Muscle layer of duodenum (tissue), 2 donors: ENCODE results near the gene TXNRD2.

Experiments used
- H3K27ac ChIP-seq: one replicate; pipeline ENCODE4 v1.7.0; 2013; ENCODE audit warnings: mild to moderate bottlenecking, low read length
- H3K27me3 ChIP-seq: one replicate; pipeline ENCODE4 v1.7.0; 2013; ENCODE audit warnings: low read depth, mild to moderate bottlenecking, control low read depth, low read length
- H3K36me3 ChIP-seq, 2 donors: one replicate each; pipeline ENCODE4 v1.7.0; 2013; ENCODE audit warnings: low read length in 2 of 2, control low read depth in 1 of 2, mild to moderate bottlenecking in 1 of 2; ENCODE audit not compliant: insufficient read depth in 2 of 2, control insufficient read depth in 1 of 2
- H3K4me1 ChIP-seq, 2 donors: one replicate each; pipeline ENCODE4 v1.7.0; 2013; ENCODE audit warnings: low read length in 2 of 2, mild to moderate bottlenecking in 2 of 2, control low read depth in 1 of 2, moderate library complexity in 1 of 2; ENCODE audit not compliant: insufficient read depth in 2 of 2, control insufficient read depth in 1 of 2
- H3K4me3 ChIP-seq, 2 donors: one replicate each; pipeline ENCODE4 v1.7.0; 2013; ENCODE audit warnings: low read length in 2 of 2, low read depth in 1 of 2, mild to moderate bottlenecking in 1 of 2
- H3K9me3 ChIP-seq, 2 donors: one replicate each; pipeline ENCODE4 v1.7.0; 2013; ENCODE audit warnings: low read length in 2 of 2, control low read depth in 1 of 2, mild to moderate bottlenecking in 1 of 2; ENCODE audit not compliant: control insufficient read depth in 1 of 2
- donor health status: healthy.

Gene TXNRD2

DNA sequence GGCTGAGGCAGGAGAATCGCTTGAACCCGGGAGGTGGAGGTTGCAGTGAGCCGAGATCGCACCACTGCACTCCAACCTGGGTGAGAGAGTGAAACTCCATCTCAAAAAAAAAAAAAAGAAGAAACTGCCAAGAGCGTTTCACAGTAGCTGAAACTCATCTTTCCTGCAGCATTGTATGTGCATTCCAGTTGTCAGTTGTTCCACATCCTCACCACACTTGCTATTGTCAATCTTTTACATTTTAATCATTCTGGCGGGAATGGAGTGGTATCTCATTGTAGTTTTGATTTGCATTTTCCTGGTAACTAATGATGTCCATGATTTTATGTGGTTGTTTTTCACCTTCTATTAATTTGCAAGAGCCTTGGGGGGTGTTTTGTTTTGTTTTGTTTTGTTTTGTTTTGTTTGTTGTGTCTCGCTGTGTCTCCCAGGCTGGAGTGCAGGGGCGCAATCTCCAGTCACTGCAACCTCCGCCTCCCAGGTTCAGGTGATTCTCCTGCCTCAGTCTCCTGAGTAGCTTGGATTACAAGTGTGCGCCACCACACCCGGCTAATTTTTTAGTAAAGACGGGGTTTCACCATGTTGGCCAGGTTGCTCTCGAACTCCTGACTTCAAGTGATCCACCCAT, 78.9 kb downstream of the TXNRD2 start:
- Histone ChIP-seq H3K36me3 (no peaks in the 10 kb centered on the region), H3K4me1 (no peaks in the 10 kb centered on the region), H3K4me3 (no peak overlapping the region), H3K27ac (no peak overlapping the region), H3K27me3 (no peaks in the 10 kb centered on the region), H3K9me3 (no peaks in the 10 kb centered on the region)

GRCh38 chr22:19859861-19860510, 81.6 kb downstream of the TXNRD2 start:
- Histone ChIP-seq H3K9me3 (no peaks in the 10 kb centered on the region), H3K4me3 (no peak overlapping the region), H3K27me3 (no peaks in the 10 kb centered on the region), H3K4me1 (peaks cover 7 to 8% of the 10 kb centered on the region in 2 donors), H3K27ac (no peak overlapping the region), H3K36me3 (peaks cover 0 to 5% of the 10 kb centered on the region in 2 donors)

DNA sequence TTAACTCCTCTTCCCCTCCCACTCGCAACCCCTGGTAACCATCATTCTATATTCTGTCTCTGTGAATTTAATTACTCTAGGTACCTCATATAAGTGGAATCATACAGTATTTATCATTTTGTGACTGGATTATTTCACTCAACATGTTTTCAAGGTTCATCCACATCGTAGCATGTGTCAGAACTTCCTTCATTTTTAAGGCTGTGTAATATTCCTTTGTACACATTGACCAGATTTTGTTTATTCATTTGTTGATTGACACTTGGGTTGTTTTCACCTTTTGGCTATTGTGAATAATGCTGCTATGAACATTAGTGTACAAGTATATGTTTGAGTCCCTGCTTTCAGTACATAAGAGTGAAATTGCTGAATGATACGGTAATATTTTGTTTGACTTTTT, 84.2 kb downstream of the TXNRD2 start:
- Histone ChIP-seq H3K4me1 (peaks cover 20 to 25% of the 10 kb centered on the region in 2 donors), H3K9me3 (no peaks in the 10 kb centered on the region), H3K4me3 (no peak overlapping the region), H3K36me3 (peaks cover 0 to 6% of the 10 kb centered on the region in 2 donors), H3K27ac (no peak overlapping the region), H3K27me3 (no peaks in the 10 kb centered on the region)

- peaks cover 20 to 26% of the 10 kb centered on the region in 2 donors for H3K4me1 ChIP-seq
- H3K9me3 ChIP-seq, result no peaks in the 10 kb centered on the region
- H3K27me3 ChIP-seq, result no peaks in the 10 kb centered on the region
- H3K27ac ChIP-seq, result peak overlapping the region; percentile 88
- peak overlapping the region; percentile 89 to 96 for H3K4me3 ChIP-seq
- H3K36me3 ChIP-seq, result peaks cover 9 to 21% of the 10 kb centered on the region in 2 donors
These were observed 85.9 kb downstream of the TXNRD2 start for GRCh38 chr22:19855504-19856409.

GRCh38 chr22:19854778-19855503, 86.7 kb downstream of the TXNRD2 start, which contains the start of the genes GNB1L and RTL10:
GNB1L (minus strand) TSS chr22:19854874; CDS start chr22:19821355, 33,519 bp downstream.
RTL10 (minus strand) TSS chr22:19854874; CDS start chr22:19852261, 2,613 bp downstream.
- H3K4me3 ChIP-seq, result peak within 1 kb of the TSS; percentile 89 to 96
- no peaks in the 10 kb centered on the region for H3K27me3 ChIP-seq
- H3K4me1 ChIP-seq, result peaks cover 20 to 26% of the 10 kb centered on the region in 2 donors
- H3K36me3 ChIP-seq, result peaks cover 15 to 29% of the 10 kb centered on the region in 2 donors
- peak within 1 kb of the TSS; percentile 88 for H3K27ac ChIP-seq
- H3K9me3 ChIP-seq, result no peaks in the 10 kb centered on the region

GRCh38 chr22:19853879-19854777, 87.5 kb downstream of the TXNRD2 start:
- no peaks in the 10 kb centered on the region for H3K27me3 ChIP-seq
- H3K4me3 ChIP-seq, result peak overlapping the region; percentile 89 to 96
- H3K27ac ChIP-seq, result peak overlapping the region; percentile 78
- peaks cover 20 to 26% of the 10 kb centered on the region in 2 donors for H3K4me1 ChIP-seq
- peaks cover 15 to 32% of the 10 kb centered on the region in 2 donors for H3K36me3 ChIP-seq
- H3K9me3 ChIP-seq, result no peaks in the 10 kb centered on the region

GRCh38 chr22:19853058-19853878, 88.3 kb downstream of the TXNRD2 start:
- Histone ChIP-seq H3K9me3 (no peaks in the 10 kb centered on the region), H3K4me3 (peak overlapping the region; percentile 89 to 96), H3K27ac (peak overlapping the region; percentile 78), H3K36me3 (peaks cover 15 to 36% of the 10 kb centered on the region in 2 donors), H3K4me1 (peaks cover 20 to 26% of the 10 kb centered on the region in 2 donors), H3K27me3 (no peaks in the 10 kb centered on the region)

GRCh38 chr22:19852177-19852781, 89.3 kb downstream of the TXNRD2 start:
- peaks cover 15 to 36% of the 10 kb centered on the region in 2 donors for H3K36me3 ChIP-seq
- no peaks in the 10 kb centered on the region for H3K9me3 ChIP-seq
- peak overlapping the region; percentile 13 to 96 for H3K4me3 ChIP-seq
- H3K4me1 ChIP-seq, result peaks cover 20 to 26% of the 10 kb centered on the region in 2 donors
- no peak overlapping the region for H3K27ac ChIP-seq
- H3K27me3 ChIP-seq, result no peaks in the 10 kb centered on the region
